PFSK-1 (cell line): Measurements from ENCODE around the gene CCSER2.

Source experiments
- POLR2AphosphoS5 ChIP-seq: IDR thresholded peaks from 2 replicates; pipeline ENCODE4 v1.6.1; 2012; ENCODE audit warnings: low read depth, mild to moderate bottlenecking, control low read depth, low read length, moderate library complexity
- SIN3A ChIP-seq: IDR thresholded peaks from 2 replicates; pipeline ENCODE4 v1.6.1; 2012; ENCODE audit warnings: mild to moderate bottlenecking, low read length, moderate library complexity, borderline replicate concordance; ENCODE audit not compliant: insufficient read depth
- TAF1 ChIP-seq: IDR thresholded peaks from 2 replicates; pipeline ENCODE4 v1.6.1; 2012; ENCODE audit warnings: low read length, control low read depth, borderline replicate concordance; ENCODE audit not compliant: insufficient read depth

GRCh38 chr10:84539216-84539615 lies 210.8 kb downstream of the CCSER2 start:
- TF ChIP-seq SIN3A, result no peak
- no peak for TF ChIP-seq POLR2AphosphoS5
- no peak for TF ChIP-seq TAF1
